T-helper 1 cell treated with Interleukin-12 subunit alpha and Interleukin-12 subunit beta and Interleukin-4 antibody, amounts not matched to agents 30 ng/mL and 1 ng/mL, for 36 hours (primary cell): ENCODE results near the gene PTPN3. TPM values are rescaled to one million over a fixed set of nuclear protein-coding genes. Genes with fewer than 3 reads are reported as not detected.

Experiments used
- intact Hi-C: fragments of 100-400 bp; cut with micrococcal nuclease; formaldehyde crosslinking; loops from one replicate; pipeline ENCODE4 v1.15.1; 2024
- total RNA-seq: library from RNA; stranded (reverse); gene quantifications from 2 replicates; pipeline ENCODE4 v1.2.3, GENCODE V29; 2022

The PTPN3 gene
- total RNA-seq, 1 donor from 2014 or later: 2.1 TPM

GRCh38 chr9:109428854-109429253 is 69.3 kb downstream of the PTPN3 start:
- intact Hi-C loops: no loop called here

GRCh38 chr9:109427886-109428285 is 70.2 kb downstream of the PTPN3 start:
- intact Hi-C loops: no loop called here

GRCh38 chr9:109426626-109427402 is 71.3 kb downstream of the PTPN3 start:
- intact Hi-C loops: no loop called here

GRCh38 chr9:109424618-109425017 is 73.5 kb downstream of the PTPN3 start:
- intact Hi-C loops: no loop called here

- intact Hi-C loops: no loop called here
These were observed 74.2 kb downstream of the PTPN3 start for GRCh38 chr9:109423877-109424276.

GRCh38 chr9:109422641-109423040 is 75.5 kb downstream of the PTPN3 start:
- intact Hi-C loops: no loop called here

GRCh38 chr9:109421026-109421970 is 76.8 kb downstream of the PTPN3 start:
- intact Hi-C loops: no loop called here

- intact Hi-C loops: loop anchor here (10.0 kb wide), 3 partner anchors 625 to 835 kb away; partner anchors contain the start of gene TXN
These were observed 78.6 kb downstream of the PTPN3 start for GRCh38 chr9:109419531-109419930.

- intact Hi-C loops: loop anchor here (10.0 kb wide), 3 partner anchors 626 to 836 kb away; partner anchors contain the start of gene TXN
These were observed 79.3 kb downstream of the PTPN3 start for GRCh38 chr9:109418827-109419226.

- intact Hi-C loops: loop anchor here (2.0 to 10.0 kb wide), 4 partner anchors 297 to 837 kb away; partner anchors contain the start of gene TXN
These were observed 80.2 kb downstream of the PTPN3 start for GRCh38 chr9:109417585-109418544.

GRCh38 chr9:109417054-109417453 is 81.1 kb downstream of the PTPN3 start:
- intact Hi-C loops: loop anchor here (2.0 to 10.0 kb wide), 4 partner anchors 296 to 838 kb away; partner anchors contain the start of gene TXN

GRCh38 chr9:109416135-109416706 is 81.9 kb downstream of the PTPN3 start:
- intact Hi-C loops: loop anchor here (1.0 to 10.0 kb wide), 6 partner anchors 24 to 839 kb away; partner anchors contain the start of gene TXN

GRCh38 chr9:109414125-109414785 is 83.9 kb downstream of the PTPN3 start:
- intact Hi-C loops: loop anchor here (2.0 to 10.0 kb wide), 6 partner anchors 232 to 841 kb away; partner anchors contain the start of genes ABITRAM, ELP1 and TXN

- intact Hi-C loops: loop anchor here (1.0 to 10.0 kb wide), 10 partner anchors 11 to 843 kb away; partner anchors contain the start of genes CTNNAL1, EPB41L4B and TXN
These were observed 86.2 kb downstream of the PTPN3 start for GRCh38 chr9:109411798-109412352.

- intact Hi-C loops: loop anchor here (1.0 to 10.0 kb wide), 8 partner anchors 29 to 844 kb away; partner anchors contain the start of genes CTNNAL1, EPB41L4B and TXN
These were observed 86.9 kb downstream of the PTPN3 start for GRCh38 chr9:109411069-109411761.

GRCh38 chr9:109409773-109410397 is 88.2 kb downstream of the PTPN3 start:
- intact Hi-C loops: loop anchor here (2.0 to 10.0 kb wide), 7 partner anchors 89 to 845 kb away; partner anchors contain the start of genes CTNNAL1, EPB41L4B and TXN

- intact Hi-C loops: no loop called here
These were observed 89.2 kb downstream of the PTPN3 start for GRCh38 chr9:109408759-109409462.
